Aorta (tissue), 5 donors: Measurements from ENCODE around the gene OR52M1. TPM values are rescaled to one million over a fixed set of nuclear protein-coding genes. Genes with fewer than 3 reads are reported as not detected.

Experiments
- ATAC-seq: fragments of 200-7000 bp; cut with Tn5 transposase; one replicate; pipeline ENCODE4 v1.9.1; 2022; ENCODE audit warnings: moderate library complexity; ENCODE audit not compliant: low FRiP score
- DNase-seq, 2 donors: peaks; one replicate each; pipeline ENCODE4 v3.0.0-alpha.2; 2020
- H3K27ac ChIP-seq, 2 donors: one replicate each; pipeline ENCODE4 v1.5.1; 2013; ENCODE audit warnings: low read length in 2 of 2, mild to moderate bottlenecking in 2 of 2, moderate library complexity in 2 of 2, control low read depth in 1 of 2, inconsistent platforms in 1 of 2, low read depth in 1 of 2
- H3K27me3 ChIP-seq, 2 donors: one replicate each; pipeline ENCODE4 v1.6.1; 2013; ENCODE audit warnings: control low read depth in 1 of 2, low read length in 1 of 2, mild to moderate bottlenecking in 1 of 2, moderate library complexity in 1 of 2; ENCODE audit not compliant: insufficient read depth in 2 of 2, control insufficient read depth in 1 of 2
- H3K36me3 ChIP-seq, 2 donors: one replicate each; pipeline ENCODE4 v1.6.1; 2013; ENCODE audit warnings: control low read depth in 1 of 2, low read length in 1 of 2, mild to moderate bottlenecking in 1 of 2; ENCODE audit not compliant: insufficient read depth in 2 of 2, control insufficient read depth in 1 of 2
- H3K4me1 ChIP-seq, 2 donors: one replicate each; pipeline ENCODE4 v1.6.1; 2013; ENCODE audit warnings: low read length in 2 of 2, control low read depth in 1 of 2, mild to moderate bottlenecking in 1 of 2, moderate library complexity in 1 of 2; ENCODE audit not compliant: insufficient read depth in 2 of 2, control insufficient read depth in 1 of 2
- H3K4me3 ChIP-seq, 2 donors: one replicate each; pipeline ENCODE4 v1.5.1; 2013; ENCODE audit warnings: low read length in 2 of 2, control low read depth in 1 of 2, mild to moderate bottlenecking in 1 of 2
- H3K9me3 ChIP-seq: one replicate; pipeline ENCODE4 v1.6.1; 2013; ENCODE audit warnings: mild to moderate bottlenecking, low read length; ENCODE audit not compliant: control insufficient read depth
- WGBS, 2 donors: extraction: QIAGEN DNeasy Blood & Tissue Kit; methylation state at CpG; one replicate each; pipeline ENCODE4 v1.1.7; 2013; 5-methylcytosine and 5-hydroxymethylcytosine counted together
- intact Hi-C, 2 donors: fragments of 100-400 bp; cut with DNase I; formaldehyde crosslinking; loops; one replicate each; pipeline versions ENCODE4 v1.14.2 to v1.15.0; 2022
- polyA plus RNA-seq, 2 donors: library from polyadenylated mRNA; stranded (reverse); fragments of 200-250 nt; gene quantifications; one replicate each; pipeline ENCODE4 v1.2.3, GENCODE V29; 2013
- total RNA-seq, 2 donors: library from RNA; stranded (reverse); fragmentation: NEBNext Ultra II Directional; extraction: Animal tissue kit (Norgen Biotek cat#: 25700); gene quantifications; one replicate each; pipeline ENCODE4 v1.2.1, GENCODE V29; 2021
- donor health status: healthy with polysubstance abuse.
- donor health status: Bipolar disorder and iron deficiency.
- donor health status: DM: no; HTN: no; CAD: no.
- donor health status: DM: no; HTN: no; CAD: no.
- donor health status: DM: yes; HTN: yes; CAD: no.

The OR52M1 gene
- total and polyA plus RNA-seq, 4 donors, result not detected

GRCh38 chr11:4581443-4581842 is 36.5 kb downstream of the OR52M1 start, which contains the start of gene OR52I2:
TSS of gene OR52I2 (plus strand) at chr11:4581743.
- ATAC-seq (no peak), DNase-seq (no peak)
- H3K36me3 ChIP-seq, result no peaks in the 10 kb centered on the region
- H3K27me3 ChIP-seq, result no peaks in the 10 kb centered on the region
- intact Hi-C loops, result no loop called here
- no peaks in the 10 kb centered on the region for H3K9me3 ChIP-seq
- H3K4me1 ChIP-seq, result no peaks in the 10 kb centered on the region
- no peak within 1 kb of the TSS for H3K27ac ChIP-seq
- no peak within 1 kb of the TSS for H3K4me3 ChIP-seq

GRCh38 chr11:4589017-4589416 is 44.0 kb downstream of the OR52M1 start:
- Histone ChIP-seq H3K36me3 (no peaks in the 10 kb centered on the region), H3K4me3 (no peak overlapping the region), H3K9me3 (no peaks in the 10 kb centered on the region), H3K27ac (no peak overlapping the region), H3K4me1 (no peaks in the 10 kb centered on the region), H3K27me3 (no peaks in the 10 kb centered on the region)
- ATAC-seq, result no peak
- intact Hi-C loops, result no loop called here
- no peak for DNase-seq
- WGBS, 2 donors, result 80 to 82% methylated on average over 3 of the region's 3 CpGs

GRCh38 chr11:4593739-4594138 is 48.7 kb downstream of the OR52M1 start, which contains the start of gene OR52I1:
TSS of gene OR52I1 (plus strand) at chr11:4594039. CDS start at chr11:4594039, 0 bp downstream.
- no peaks in the 10 kb centered on the region for H3K27me3 ChIP-seq
- no peaks in the 10 kb centered on the region for H3K9me3 ChIP-seq
- DNase-seq, result no peak
- WGBS, 2 donors, result 74 to 82% methylated on average over 1 of the region's 1 CpG
- no peaks in the 10 kb centered on the region for H3K4me1 ChIP-seq
- ATAC-seq, result no peak
- H3K4me3 ChIP-seq, result no peak within 1 kb of the TSS
- peaks cover 1 to 3% of the 10 kb centered on the region in 2 donors for H3K36me3 ChIP-seq
- H3K27ac ChIP-seq, result no peak within 1 kb of the TSS
- intact Hi-C loops, result no loop called here

Other genes starting within 250 kb of the OR52M1 start
- not detected for gene OR52B4, start 176.8 kb upstream of the OR52M1 start, total RNA-seq
- gene OR52B4, start 176.8 kb upstream of the OR52M1 start, polyA plus RNA-seq, result not detected
- gene TRIM21, start 151.5 kb upstream of the OR52M1 start, total RNA-seq, result 10 to 100 TPM; 15.8 to 20.7 TPM
- 10 to 100 TPM; 13.4 to 16.0 TPM for gene TRIM21, start 151.5 kb upstream of the OR52M1 start, polyA plus RNA-seq
- gene OR52K2, start 95.9 kb upstream of the OR52M1 start, total RNA-seq, result not detected
- not detected for gene OR52K2, start 95.9 kb upstream of the OR52M1 start, polyA plus RNA-seq
- under 1 TPM in 1 of 2 donors, not detected in 1; 0.12 TPM for gene OR52K1, start 62.5 kb upstream of the OR52M1 start, total RNA-seq
- not detected for gene OR52K1, start 62.5 kb upstream of the OR52M1 start, polyA plus RNA-seq
- gene OR52I2, start 36.6 kb downstream of the OR52M1 start, total RNA-seq, result not detected
- not detected for gene OR52I2, start 36.6 kb downstream of the OR52M1 start, polyA plus RNA-seq
- gene OR52I1, start 48.8 kb downstream of the OR52M1 start, total RNA-seq, result not detected
- gene OR52I1, start 48.8 kb downstream of the OR52M1 start, polyA plus RNA-seq, result not detected
- 10 to 100 TPM in 1 of 2 donors, 1 to 10 TPM in 1; 7.9 to 14.5 TPM for gene TRIM68, start 63.0 kb downstream of the OR52M1 start, total RNA-seq
- gene TRIM68, start 63.0 kb downstream of the OR52M1 start, polyA plus RNA-seq, result 1 to 10 TPM; 3.9 to 4.0 TPM
- gene OR51D1, start 92.3 kb downstream of the OR52M1 start, total RNA-seq, result not detected
- gene OR51D1, start 92.3 kb downstream of the OR52M1 start, polyA plus RNA-seq, result not detected
- gene OR51E1, start 98.8 kb downstream of the OR52M1 start, total RNA-seq, result under 1 TPM; 0.54 to 0.78 TPM
- gene OR51E1, start 98.8 kb downstream of the OR52M1 start, polyA plus RNA-seq, result not detected
- gene OR51E2, start 152.7 kb downstream of the OR52M1 start, total RNA-seq, result 1 to 10 TPM in 1 of 2 donors, under 1 TPM in 1; 0.51 to 1.2 TPM
- gene OR51E2, start 152.7 kb downstream of the OR52M1 start, polyA plus RNA-seq, result not detected
- gene MMP26, start 159.6 kb downstream of the OR52M1 start, total RNA-seq, result not detected
- not detected for gene MMP26, start 159.6 kb downstream of the OR52M1 start, polyA plus RNA-seq
- not detected for gene OR51F1, start 224.7 kb downstream of the OR52M1 start, total RNA-seq
- gene OR51F1, start 224.7 kb downstream of the OR52M1 start, polyA plus RNA-seq, result not detected